ENCODE data around the gene SCFD1. TPM values are rescaled to one million over a fixed set of nuclear protein-coding genes. Genes with fewer than 3 reads are reported as not detected.

The SCFD1 gene
- total and polyA plus RNA-seq, 2 donors (not counting 1 experiment from before 2014, with no cell fraction given) = 110 to 129 TPM

GRCh38 chr14:30648471-30648870 lies 26.4 kb downstream of the SCFD1 start:
- Histone ChIP-seq H3K4me3 (replicated peaks in 1 of 4; ENCODE audit: control extremely low read depth in 1 of 4, insufficient read depth in 1 of 4, low read depth in 3 of 4, low read length in 4 of 4) (no peak overlapping the region), H3K9me3 (ENCODE audit: control insufficient read depth, insufficient read depth, low read depth, low read length) (no peaks in the 10 kb centered on the region), H3K4me2 (ENCODE audit: extremely low read depth, insufficient read depth, low read length) (no peak overlapping the region), H3K79me2 (ENCODE audit: control insufficient read depth, insufficient read depth, low read length) (peaks cover 13% of the 10 kb centered on the region), H4K20me1 (ENCODE audit: control insufficient read depth, extremely low read depth, insufficient read depth, low read length) (no peaks in the 10 kb centered on the region), H3K4me1 (ENCODE audit: control insufficient read depth, extremely low read depth, insufficient read depth, low read length) (no peaks in the 10 kb centered on the region), H3K9ac (ENCODE audit: insufficient read depth, low read length) (no peak overlapping the region), H3K27ac (ENCODE audit: insufficient read depth, low read length) (no peak overlapping the region), H3K27me3 (ENCODE audit: control insufficient read depth, insufficient read depth, low read length) (no peaks in the 10 kb centered on the region), H3K36me3 (ENCODE audit: control insufficient read depth, insufficient read depth, low read length) (peaks cover 2% of the 10 kb centered on the region), H2AFZ (ENCODE audit: low read length) (no peak overlapping the region)
- no peak for DNase-seq (ENCODE audit: low read depth in 2 of 2)
- no peak for TF ChIP-seq EZH2 (IDR thresholded peaks at IDR 0.05; ENCODE audit: low read length, missing control alignments)
- TF ChIP-seq CTCF (conservative IDR thresholded peaks at IDR 0.05 in 1 of 2, IDR thresholded peaks at IDR 0.05 in 1 of 2; ENCODE audit: low read depth in 1 of 2, low read length in 2 of 2) = no peak

- DNase-seq (ENCODE audit: low read depth in 2 of 2) = peak in 1 of 2 donors; percentile 13
Measured at GRCh38 chr14:30651937-30652336, 29.8 kb downstream of the SCFD1 start.

GRCh38 chr14:30655124-30655523 lies 33.0 kb downstream of the SCFD1 start:
- Histone ChIP-seq H2AFZ (ENCODE audit: low read length) (no peak overlapping the region), H3K79me2 (ENCODE audit: control insufficient read depth, insufficient read depth, low read length) (no peaks in the 10 kb centered on the region), H3K9ac (ENCODE audit: insufficient read depth, low read length) (no peak overlapping the region), H3K9me3 (ENCODE audit: control insufficient read depth, insufficient read depth, low read depth, low read length) (no peaks in the 10 kb centered on the region), H3K4me2 (ENCODE audit: extremely low read depth, insufficient read depth, low read length) (no peak overlapping the region), H3K4me1 (ENCODE audit: control insufficient read depth, extremely low read depth, insufficient read depth, low read length) (peaks cover 2% of the 10 kb centered on the region), H4K20me1 (ENCODE audit: control insufficient read depth, extremely low read depth, insufficient read depth, low read length) (peaks cover 1% of the 10 kb centered on the region), H3K36me3 (ENCODE audit: control insufficient read depth, insufficient read depth, low read length) (peaks cover 5% of the 10 kb centered on the region), H3K27ac (ENCODE audit: insufficient read depth, low read length) (no peak overlapping the region), H3K27me3 (ENCODE audit: control insufficient read depth, insufficient read depth, low read length) (no peaks in the 10 kb centered on the region), H3K4me3 (replicated peaks in 1 of 4; ENCODE audit: control extremely low read depth in 1 of 4, insufficient read depth in 1 of 4, low read depth in 3 of 4, low read length in 4 of 4) (no peak overlapping the region)
- DNase-seq (ENCODE audit: low read depth in 2 of 2) = peak; percentile 4 to 20
- no peak for TF ChIP-seq CTCF (conservative IDR thresholded peaks at IDR 0.05 in 1 of 2, IDR thresholded peaks at IDR 0.05 in 1 of 2; ENCODE audit: low read depth in 1 of 2, low read length in 2 of 2)
- no peak for TF ChIP-seq EZH2 (IDR thresholded peaks at IDR 0.05; ENCODE audit: low read length, missing control alignments)

More at GRCh38 chr14:30651937-30652336, 29.8 kb downstream of the SCFD1 start:
- Histone ChIP-seq H3K79me2 (ENCODE audit: control insufficient read depth, insufficient read depth, low read length) (peaks cover 1% of the 10 kb centered on the region), H3K36me3 (ENCODE audit: control insufficient read depth, insufficient read depth, low read length) (peaks cover 5% of the 10 kb centered on the region), H3K9ac (ENCODE audit: insufficient read depth, low read length) (no peak overlapping the region), H3K4me3 (replicated peaks in 1 of 4; ENCODE audit: control extremely low read depth in 1 of 4, insufficient read depth in 1 of 4, low read depth in 3 of 4, low read length in 4 of 4) (no peak overlapping the region), H3K4me2 (ENCODE audit: extremely low read depth, insufficient read depth, low read length) (no peak overlapping the region), H4K20me1 (ENCODE audit: control insufficient read depth, extremely low read depth, insufficient read depth, low read length) (no peaks in the 10 kb centered on the region), H2AFZ (ENCODE audit: low read length) (no peak overlapping the region), H3K9me3 (ENCODE audit: control insufficient read depth, insufficient read depth, low read depth, low read length) (no peaks in the 10 kb centered on the region), H3K4me1 (ENCODE audit: control insufficient read depth, extremely low read depth, insufficient read depth, low read length) (peaks cover 2% of the 10 kb centered on the region), H3K27ac (ENCODE audit: insufficient read depth, low read length) (no peak overlapping the region), H3K27me3 (ENCODE audit: control insufficient read depth, insufficient read depth, low read length) (no peaks in the 10 kb centered on the region)
- TF ChIP-seq CTCF (conservative IDR thresholded peaks at IDR 0.05 in 1 of 2, IDR thresholded peaks at IDR 0.05 in 1 of 2; ENCODE audit: low read depth in 1 of 2, low read length in 2 of 2) (no peak), EZH2 (IDR thresholded peaks at IDR 0.05; ENCODE audit: low read length, missing control alignments) (no peak)

All from fibroblast of lung (primary cell).